ENCODE results near the gene DMXL1.

- TF ChIP-seq MAX (IDR thresholded peaks at IDR 0.05) (no peak), EGR1 (IDR thresholded peaks at IDR 0.05) (no peak), TCF12 (IDR thresholded peaks at IDR 0.05; ENCODE audit: low read depth) (no peak), TAF1 (IDR thresholded peaks at IDR 0.05; ENCODE audit: low read depth) (no peak), YY1 (IDR thresholded peaks at IDR 0.05; ENCODE audit: low read depth) (no peak), ZBTB7A (IDR thresholded peaks at IDR 0.05; ENCODE audit: low read depth) (no peak), CREB1 (IDR thresholded peaks at IDR 0.05; ENCODE audit: low read depth) (no peak), CEBPB (IDR thresholded peaks at IDR 0.05) (no peak), REST (IDR thresholded peaks at IDR 0.05; ENCODE audit: low read depth) (no peak), EP300 (IDR thresholded peaks at IDR 0.05; ENCODE audit: borderline replicate concordance) (no peak), RAD21 (IDR thresholded peaks at IDR 0.05; ENCODE audit: low read depth) (no peak), TEAD4 (IDR thresholded peaks at IDR 0.05) (no peak), USF1 (IDR thresholded peaks at IDR 0.05) (no peak)
Measured at GRCh38 chr5:119275146-119275545, 204.3 kb downstream of the DMXL1 start.

Measured in Ishikawa (cell line).